Kidney epithelial cell (primary cell): ENCODE data around the gene RIBC2. TPM values are rescaled to one million over a fixed set of nuclear protein-coding genes. Genes with fewer than 3 reads are reported as not detected.

Experiments used
- DNase-seq: peaks from one replicate; pipeline ENCODE4 v3.0.0-alpha.2; 2010; ENCODE audit warnings: low read depth
- H3K27me3 ChIP-seq: 2 replicates; pipeline ENCODE4 v1.6.0; 2011; ENCODE audit warnings: low read length; ENCODE audit not compliant: control insufficient read depth, insufficient read depth
- H3K36me3 ChIP-seq: 2 replicates; pipeline ENCODE4 v1.5.1; 2011; ENCODE audit warnings: low read length; ENCODE audit not compliant: control insufficient read depth, insufficient read depth
- H3K4me3 ChIP-seq: 2 replicates; pipeline ENCODE4 v1.5.1; 2011; ENCODE audit warnings: low read depth, mild to moderate bottlenecking, control low read depth, low read length
- CTCF ChIP-seq: IDR thresholded peaks from 2 replicates; pipeline ENCODE4 v1.5.1; 2011; ENCODE audit warnings: mild to moderate bottlenecking, moderate library complexity, low read length, control low read depth, inconsistent platforms; ENCODE audit not compliant: insufficient read depth, poor library complexity, severe bottlenecking
- total RNA-seq: library from RNA; depleted of rRNA; stranded (reverse); fragments of >200 nt; gene quantifications from 2 replicates; pipeline ENCODE4 v1.2.3, GENCODE V29; 2015

Gene RIBC2
- total RNA-seq, 1 donor from 2014 or later: 0.13 TPM

- H3K36me3 ChIP-seq: no peaks in the 10 kb centered on the region
- H3K4me3 ChIP-seq: no peak overlapping the region
- TF ChIP-seq CTCF: no peak
- DNase-seq: no peak
- no peaks in the 10 kb centered on the region for H3K27me3 ChIP-seq
Observed at GRCh38 chr22:45413013-45413367, 503 bp upstream of the RIBC2 start.

GRCh38 chr22:45418056-45418769, 4.7 kb downstream of the RIBC2 start:
- no peak for DNase-seq
- Histone ChIP-seq H3K4me3 (no peak overlapping the region), H3K36me3 (no peaks in the 10 kb centered on the region), H3K27me3 (no peaks in the 10 kb centered on the region)
- no peak for TF ChIP-seq CTCF

GRCh38 chr22:45418770-45419138, 5.3 kb downstream of the RIBC2 start:
- TF ChIP-seq CTCF: no peak
- DNase-seq: no peak
- no peaks in the 10 kb centered on the region for H3K27me3 ChIP-seq
- H3K4me3 ChIP-seq: no peak overlapping the region
- no peaks in the 10 kb centered on the region for H3K36me3 ChIP-seq

GRCh38 chr22:45420011-45420410, 6.5 kb downstream of the RIBC2 start:
- TF ChIP-seq CTCF: no peak

GRCh38 chr22:45420539-45420938, 7.0 kb downstream of the RIBC2 start:
- Histone ChIP-seq H3K36me3 (no peaks in the 10 kb centered on the region), H3K27me3 (no peaks in the 10 kb centered on the region), H3K4me3 (no peak overlapping the region)
- no peak for DNase-seq
- TF ChIP-seq CTCF: no peak

More at GRCh38 chr22:45420011-45420410, 6.5 kb downstream of the RIBC2 start:
- H3K4me3 ChIP-seq: no peak overlapping the region
- no peaks in the 10 kb centered on the region for H3K36me3 ChIP-seq
- DNase-seq: no peak
- H3K27me3 ChIP-seq: no peaks in the 10 kb centered on the region
